NCI-H526 (cell line): ENCODE results near the gene QSOX2.

Experiments
- DNase-seq, 2 experiments: peaks; one replicate each; lab custom pipeline; 2025; lab: John Stamatoyannopoulos, UW

Gene QSOX2

DNA sequence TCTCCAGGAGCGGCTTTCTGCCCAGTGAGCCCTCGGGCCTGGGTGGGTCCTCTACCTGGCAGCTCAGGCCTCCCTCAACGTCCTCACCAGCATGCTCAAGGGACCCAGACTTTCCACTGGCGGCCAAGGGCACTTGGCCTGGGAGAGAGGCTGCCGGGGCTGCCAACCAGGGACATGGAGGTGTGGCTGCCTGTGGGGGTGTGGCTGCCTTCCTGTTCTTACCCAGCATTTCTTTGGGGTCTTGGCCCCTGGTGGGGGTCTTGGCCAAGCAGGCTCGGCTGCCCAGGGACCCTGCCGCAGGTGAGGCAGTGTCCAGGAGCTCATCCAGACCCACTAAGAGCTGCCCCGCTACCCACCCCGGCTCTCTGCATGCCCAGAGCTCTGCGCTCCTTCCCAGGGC is 7.2 kb upstream of the QSOX2 start:
- DNase-seq = no peak

DNA sequence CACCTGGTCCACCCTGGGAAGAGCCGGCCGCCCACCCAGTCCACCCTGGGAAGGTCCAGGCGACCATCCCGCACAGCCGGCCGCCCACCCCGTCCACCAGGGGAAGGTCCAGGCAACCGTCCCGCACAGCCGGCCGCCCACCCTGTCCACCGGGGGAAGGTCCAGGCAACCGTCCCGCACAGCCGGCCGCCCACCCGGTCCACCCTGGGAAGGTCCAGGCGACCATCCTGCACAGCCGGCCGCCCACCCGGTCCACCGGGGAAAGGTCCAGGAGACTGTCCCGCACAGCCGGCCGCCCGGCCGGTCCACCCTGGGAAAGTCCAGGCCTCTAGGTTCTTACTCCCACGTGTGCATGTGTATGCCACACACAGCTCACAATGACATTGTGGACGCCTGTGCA is 6.7 kb upstream of the QSOX2 start:
- DNase-seq = no peak

DNA sequence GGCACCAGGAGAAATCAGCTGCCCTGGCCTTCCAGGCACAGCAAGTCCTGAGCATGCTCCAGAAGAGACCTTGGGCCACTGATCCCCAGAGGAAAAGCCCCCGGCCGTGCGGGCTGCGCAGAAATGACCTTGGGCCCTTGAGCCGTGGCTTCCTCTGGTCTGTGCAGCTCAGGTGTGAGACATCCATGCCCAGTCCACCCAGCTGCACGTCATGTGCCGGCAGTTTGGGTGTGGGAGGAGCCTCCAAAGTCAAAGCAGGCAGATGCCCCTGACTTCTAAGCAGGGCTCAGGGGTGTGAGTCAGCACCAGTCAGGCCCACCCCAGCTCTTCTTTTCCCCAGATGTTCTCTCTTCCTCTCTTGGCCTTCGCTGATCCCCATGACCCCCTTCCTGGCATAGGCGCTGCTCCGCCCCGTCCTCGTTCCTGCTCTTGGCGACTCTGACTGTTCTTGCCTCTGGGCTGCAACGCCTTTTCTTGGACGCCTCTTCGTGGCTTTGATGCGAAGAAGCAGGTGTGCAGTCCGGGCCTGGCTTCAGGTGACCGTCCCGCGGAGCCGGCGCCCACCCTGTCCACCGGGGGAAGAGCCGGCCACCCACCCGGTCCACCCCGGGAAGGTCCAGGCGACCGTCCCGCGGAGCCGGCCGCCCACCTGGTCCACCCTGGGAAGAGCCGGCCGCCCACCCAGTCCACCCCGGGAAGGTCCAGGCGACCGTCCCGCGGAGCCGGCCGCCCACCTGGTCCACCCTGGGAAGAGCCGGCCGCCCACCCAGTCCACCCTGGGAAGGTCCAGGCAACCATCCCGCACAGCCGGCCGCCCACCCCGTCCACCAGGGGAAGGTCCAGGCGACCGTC is 5.9 kb upstream of the QSOX2 start:
- DNase-seq = no peak

DNA sequence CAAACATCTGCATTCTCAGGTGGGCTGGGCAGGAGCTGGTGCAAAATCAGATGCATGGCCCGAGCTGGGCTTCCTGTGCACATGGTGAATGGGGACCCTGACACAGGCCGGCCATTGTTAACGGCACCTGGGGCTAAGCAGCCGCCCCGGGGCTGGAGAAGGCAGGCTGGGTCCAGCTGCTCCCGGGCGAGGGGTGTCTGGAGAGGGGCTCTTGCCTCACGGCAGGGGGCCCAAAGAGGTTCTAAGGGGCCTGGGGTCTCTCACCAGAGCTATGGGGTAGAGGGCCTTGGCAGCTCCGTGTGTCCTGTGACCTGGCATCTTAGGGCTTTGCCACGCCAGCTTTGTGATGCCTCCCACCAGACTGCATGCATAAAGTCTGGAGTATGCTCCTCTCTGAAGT is 5.1 kb upstream of the QSOX2 start:
- no peak for DNase-seq

DNA sequence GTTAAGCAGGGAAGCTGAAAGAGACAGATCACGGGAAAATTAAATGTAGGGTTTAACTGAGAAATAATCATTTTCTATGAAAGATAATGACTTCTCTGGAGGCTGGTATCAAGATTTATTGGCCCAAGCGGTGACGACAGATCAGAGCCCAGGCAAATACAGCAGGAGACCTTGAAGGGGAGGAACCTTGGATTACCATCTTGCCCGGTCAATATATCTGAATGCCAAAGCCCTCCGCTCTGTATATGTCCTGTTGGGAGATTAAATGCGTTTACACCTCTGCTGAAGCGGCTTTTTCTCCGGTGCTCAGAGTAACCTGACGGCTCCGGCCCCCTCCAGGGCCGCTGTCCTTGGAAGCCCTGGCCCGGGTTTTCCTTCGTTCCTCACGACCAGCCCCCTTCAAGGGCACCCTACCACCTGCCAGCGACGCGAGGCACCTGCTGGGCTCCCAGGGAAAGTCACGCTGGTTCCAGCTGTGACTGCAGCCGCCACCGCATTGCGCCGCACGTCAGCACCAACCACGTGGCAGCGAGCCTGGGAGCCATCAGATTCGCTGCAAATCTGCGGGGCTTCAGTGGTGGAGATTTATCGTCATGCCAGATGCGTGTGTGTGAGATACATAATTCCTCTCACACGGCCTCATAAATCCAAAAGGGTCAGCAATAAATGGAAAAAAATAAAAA is 4.4 kb upstream of the QSOX2 start:
- no peak for DNase-seq

DNA sequence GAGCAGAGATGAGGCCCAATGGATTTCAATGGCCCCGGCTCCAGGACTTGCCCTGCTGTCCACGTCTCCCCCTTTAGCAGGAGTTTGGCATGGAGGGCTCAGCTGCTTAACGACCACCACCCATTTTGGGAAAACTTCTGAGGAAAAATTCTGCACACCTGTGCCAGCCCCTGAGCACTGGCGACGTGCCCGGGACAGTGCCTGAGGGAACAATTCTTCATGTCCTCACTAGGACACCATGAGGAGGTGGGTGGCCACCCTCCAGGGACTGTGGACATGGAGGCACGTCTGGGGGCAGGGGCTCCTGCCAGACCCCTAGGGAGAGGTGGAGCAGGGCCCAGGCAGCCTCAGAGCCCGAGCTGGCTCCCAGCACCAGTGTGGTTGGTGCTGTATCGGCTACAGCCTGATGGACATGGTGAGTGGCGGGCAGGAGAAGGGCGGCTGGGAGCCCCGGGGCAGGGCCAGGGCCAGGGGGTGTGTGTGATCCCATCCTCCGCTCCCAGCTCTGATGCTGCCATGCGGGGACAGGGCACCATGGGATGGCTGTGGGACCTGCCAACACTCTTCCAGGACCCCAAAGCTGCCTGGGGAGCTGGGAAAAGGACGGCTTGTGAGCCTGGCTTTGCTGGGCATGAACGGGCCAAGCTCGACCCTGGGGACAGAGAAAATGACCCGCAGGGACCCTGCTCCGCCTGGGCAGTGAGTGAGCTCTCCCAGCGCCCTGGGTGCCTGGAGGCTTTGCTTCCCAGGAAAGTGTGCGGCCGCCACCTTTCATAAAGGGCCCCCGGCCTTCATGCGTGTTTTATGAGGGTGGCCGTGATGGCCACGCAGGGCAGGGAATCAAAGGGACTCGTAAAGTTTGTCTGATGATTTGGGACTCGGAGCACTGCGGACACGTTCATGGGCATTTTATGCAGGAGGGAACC is 3.6 kb upstream of the QSOX2 start:
- no peak for DNase-seq

DNA sequence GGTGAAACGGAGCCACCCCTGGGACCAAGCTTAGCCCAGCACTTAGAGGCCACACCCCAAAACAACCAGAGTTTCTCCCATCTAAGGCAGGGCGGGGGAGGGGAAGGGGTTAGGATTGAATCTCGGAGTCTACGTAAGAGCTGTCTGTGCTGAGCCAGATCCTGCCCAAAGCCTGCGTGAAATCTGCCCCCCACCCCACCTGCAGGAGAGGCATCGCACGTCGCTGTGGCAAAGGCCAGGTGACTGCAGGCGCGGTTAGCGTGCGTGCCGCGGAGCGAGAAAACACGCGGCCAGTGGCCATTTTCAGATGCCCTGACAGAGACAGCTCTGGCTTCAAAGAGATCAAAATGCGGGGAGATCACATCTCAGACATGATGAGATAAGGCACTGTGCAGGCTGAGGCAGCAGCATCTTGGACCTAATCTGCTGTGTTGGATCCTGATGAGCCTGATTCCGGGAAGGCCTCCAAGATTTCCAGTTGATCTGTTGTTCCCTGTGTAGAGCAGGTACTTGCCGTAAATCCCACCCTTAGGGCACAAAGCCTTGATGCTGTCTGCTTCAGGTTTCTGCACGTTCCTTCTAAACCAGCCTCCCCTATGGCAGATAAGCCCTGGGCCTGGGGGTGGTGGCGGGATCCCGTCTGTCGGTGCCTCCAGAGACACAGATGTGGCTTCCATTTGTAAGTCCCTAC is 2.5 kb upstream of the QSOX2 start:
- DNase-seq = no peak

DNA sequence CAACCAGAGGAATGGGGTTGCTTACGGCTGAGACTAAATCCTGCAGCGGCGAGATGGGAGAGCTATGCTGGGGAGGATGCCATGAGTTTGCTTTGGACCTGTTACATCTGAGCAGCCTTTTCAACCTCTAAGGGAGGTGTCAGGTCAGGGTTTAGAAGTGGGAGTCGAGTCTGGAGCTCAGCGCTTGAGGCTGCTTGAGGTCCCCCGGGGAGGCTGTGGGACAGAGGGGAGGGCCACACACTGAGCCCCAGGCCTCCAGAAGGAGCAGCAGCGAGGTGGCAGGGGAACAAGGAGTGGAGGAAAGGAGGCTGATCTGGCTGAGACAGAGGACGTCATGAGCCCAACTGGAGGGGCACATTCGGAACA is 1.9 kb upstream of the QSOX2 start:
- DNase-seq = no peak

DNA sequence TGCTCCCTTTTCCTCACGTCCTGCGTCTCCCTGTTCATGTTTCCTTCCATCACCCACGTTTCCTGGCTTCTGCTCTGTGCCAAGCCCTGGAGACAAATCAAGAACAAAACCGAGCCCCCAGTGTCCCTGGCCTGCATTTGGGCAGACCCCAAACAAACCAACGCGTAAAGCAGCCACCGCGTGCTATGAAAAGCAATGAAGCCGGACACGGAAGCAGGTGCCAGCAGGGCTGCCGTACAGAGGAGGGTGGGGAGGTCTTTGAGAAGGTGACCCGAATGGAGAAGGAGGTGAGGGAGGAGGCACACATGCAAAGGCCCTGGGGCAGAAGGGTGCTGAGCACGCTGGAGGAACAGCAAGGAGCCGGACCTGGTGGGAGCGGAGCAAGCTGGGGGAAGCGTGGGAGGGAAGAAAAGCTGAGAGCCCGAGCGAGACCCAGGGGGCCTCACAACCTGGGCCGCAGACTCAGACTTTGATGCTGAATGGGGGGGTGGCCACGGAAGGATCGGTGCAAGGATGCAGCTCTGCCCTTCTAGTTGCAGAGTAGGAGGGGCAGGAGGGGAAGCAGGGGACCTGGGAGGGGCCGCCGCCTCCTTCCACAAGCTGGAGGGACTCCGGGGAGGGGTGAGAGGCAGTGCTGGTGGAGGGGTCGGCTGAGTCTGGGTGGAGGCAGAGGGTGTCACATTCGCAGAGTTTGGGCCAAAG is 1.4 kb upstream of the QSOX2 start:
- no peak for DNase-seq

DNA sequence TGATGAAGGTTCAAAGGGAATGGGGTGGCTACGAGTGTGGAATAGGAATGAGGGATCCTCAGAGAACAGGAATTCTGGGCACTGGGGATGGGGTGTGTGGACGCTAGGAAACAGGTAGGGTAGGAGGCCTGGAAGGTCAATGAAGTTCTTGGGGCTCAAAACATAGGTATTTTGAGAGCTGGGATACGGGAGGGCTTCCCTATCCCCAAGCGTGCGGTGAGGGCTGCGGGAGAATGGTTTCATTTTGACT is 718 bp downstream of the QSOX2 start:
- DNase-seq = no peak

DNA sequence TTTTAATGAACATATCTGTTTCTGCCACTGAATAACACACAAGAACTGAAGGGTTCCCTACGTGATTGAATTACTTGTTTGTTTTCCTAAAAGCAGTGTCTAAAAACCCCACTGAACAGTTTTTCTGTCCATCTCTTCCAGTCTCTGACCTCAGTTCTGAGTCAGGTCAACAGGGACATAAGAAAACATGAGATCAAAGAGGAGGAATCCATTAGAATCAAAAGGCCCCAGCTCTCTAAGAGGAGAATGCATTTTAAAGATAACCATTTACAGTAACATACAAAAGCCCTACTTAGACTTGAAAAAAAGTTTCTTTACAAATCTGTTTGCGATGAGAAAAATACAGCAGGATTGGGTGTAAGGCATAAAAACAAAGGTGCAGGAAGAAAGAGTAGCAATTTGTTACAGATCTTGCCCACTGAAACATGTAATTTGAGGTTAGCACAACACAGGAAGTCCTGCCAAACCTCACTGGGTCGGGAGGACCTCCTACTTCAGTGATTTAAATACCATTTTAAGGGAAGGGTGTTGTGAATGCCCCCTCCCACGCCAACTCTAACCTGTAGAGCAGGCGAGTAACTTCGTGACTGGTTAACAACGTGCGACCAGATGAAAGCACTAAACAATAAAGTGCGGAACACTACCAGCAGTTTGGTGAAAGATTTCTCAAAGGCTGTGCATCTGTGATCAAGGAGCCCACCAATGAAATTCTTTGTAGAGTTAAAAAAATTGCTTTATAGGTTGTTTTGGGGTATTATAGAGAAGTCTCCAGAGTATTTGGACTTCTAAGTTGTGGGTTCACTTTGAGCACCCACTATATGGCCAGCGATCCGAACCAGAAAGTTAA is 1.3 kb downstream of the QSOX2 start:
- no peak for DNase-seq

DNA sequence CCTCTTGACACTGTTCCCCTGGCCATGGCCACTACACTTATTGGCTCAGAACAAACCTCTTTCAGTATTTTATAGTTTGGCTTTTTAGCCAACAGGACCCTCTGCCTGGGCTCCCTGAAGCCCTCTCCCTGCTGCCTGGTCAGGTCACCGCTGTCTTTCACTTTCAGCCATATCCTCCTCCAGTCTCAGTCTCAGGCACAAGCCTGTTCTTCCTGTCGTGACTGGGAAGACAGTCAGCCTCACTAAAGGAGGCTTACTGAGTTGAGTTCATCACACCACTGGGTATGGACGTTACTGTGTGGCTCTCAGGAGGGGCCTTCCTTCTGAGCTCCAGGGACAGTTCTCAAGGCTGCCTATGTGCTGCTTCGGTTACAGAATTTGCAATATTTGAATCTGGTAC is 2.0 kb downstream of the QSOX2 start:
- no peak for DNase-seq

DNA sequence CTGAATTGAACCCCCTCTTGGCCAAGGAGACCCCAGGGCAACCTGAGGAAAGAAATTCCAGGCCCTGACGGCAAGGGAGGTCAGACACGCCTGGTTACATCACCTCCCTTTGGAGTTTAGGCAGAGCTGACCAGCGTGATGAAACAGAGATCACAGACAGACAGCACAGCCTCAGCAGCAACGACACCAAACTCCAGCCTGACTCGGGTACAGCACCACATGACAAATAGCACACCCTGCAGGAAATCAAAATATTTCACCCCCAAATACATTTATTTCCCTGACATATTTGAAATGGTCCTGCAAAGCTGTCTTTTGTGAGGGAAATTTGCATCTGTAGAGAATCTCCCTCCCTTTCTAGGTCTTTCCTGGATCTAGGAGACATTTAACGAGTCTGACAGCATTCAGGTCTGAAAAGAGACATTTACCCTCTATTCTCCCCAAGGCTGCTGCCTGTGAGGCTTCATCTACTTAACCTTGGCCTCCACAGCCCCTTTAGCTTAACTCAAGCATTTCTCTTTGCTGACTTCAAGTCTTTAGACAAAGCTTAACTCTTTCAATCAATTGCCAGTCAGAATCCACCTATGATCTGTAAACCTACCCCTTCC is 2.6 kb downstream of the QSOX2 start:
- DNase-seq = no peak

DNA sequence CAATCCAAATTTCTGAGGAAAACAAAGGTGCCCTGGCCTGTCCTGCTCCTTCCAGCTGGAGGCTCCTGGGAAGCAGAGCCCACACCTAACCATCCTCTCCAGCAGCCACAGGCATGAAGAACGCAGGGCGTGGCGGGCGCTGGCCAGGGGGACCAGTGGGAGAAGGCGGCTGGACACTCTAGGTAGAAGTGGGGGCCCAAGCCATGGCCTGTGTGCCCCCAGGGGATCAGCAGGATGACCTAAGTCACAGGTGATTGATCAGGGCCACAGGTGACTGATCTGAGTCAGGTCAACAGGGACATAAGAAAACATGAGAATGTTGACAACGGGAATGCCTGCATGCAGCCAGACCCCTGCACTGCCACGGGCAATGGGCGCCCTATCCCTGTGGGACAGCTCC is 3.4 kb downstream of the QSOX2 start:
- DNase-seq = no peak

DNA sequence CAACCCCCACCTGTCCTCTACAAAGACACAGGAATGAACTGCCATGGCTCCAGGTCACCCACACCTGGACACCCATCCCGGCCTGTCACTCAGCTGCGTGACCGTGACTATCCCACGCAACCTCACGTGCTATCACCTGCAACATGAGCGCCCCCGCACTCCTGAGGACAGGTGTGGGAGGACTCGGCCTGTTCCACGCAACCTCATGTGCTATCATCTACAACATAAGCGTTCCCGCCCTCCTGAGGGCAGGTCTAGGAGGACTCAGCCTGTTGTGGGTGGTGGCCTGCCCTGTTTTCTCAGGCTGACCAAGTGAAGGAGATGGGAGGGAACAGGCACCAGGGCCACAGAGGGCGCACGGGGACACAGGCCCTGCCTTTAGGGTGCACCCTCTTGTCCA is 4.1 kb downstream of the QSOX2 start:
- DNase-seq = no peak

DNA sequence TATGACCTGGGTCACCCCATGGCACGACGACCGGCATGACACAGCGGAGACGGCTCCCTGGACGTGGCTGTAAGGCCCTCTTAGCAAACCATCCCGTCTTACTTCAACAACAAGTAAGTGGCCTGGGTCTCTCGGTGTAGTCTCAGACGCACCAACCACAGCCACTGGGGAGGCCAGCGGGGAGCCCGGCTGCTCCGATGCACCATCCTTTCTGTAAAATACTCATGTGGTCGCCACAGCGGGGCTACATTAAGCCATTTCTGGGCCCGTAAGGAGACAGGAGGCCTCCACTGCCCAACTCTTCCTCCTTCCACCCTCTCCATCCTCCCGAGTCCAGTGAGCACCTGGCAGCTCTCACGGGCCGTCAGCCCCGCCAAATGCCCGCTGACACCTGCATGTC is 4.7 kb downstream of the QSOX2 start:
- DNase-seq = no peak

DNA sequence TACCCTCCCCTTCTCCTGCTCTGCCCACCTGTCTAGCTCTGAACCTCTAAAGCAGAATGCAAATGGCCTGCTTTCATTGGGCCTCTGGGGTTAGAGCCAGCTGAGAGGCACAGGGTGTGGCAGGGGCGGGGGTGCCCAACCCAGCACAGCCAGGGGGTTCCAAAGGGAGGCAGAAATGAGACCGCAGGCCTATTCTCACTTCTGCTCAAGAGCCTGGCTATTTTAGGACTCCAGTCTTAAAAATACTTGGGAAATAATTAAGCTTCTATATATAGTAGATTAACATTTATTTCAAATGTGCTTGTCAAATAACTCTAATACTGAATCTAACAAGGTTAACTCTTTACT is 5.7 kb downstream of the QSOX2 start:
- DNase-seq = peak in 1 of 2 experiments; percentile 88

DNA sequence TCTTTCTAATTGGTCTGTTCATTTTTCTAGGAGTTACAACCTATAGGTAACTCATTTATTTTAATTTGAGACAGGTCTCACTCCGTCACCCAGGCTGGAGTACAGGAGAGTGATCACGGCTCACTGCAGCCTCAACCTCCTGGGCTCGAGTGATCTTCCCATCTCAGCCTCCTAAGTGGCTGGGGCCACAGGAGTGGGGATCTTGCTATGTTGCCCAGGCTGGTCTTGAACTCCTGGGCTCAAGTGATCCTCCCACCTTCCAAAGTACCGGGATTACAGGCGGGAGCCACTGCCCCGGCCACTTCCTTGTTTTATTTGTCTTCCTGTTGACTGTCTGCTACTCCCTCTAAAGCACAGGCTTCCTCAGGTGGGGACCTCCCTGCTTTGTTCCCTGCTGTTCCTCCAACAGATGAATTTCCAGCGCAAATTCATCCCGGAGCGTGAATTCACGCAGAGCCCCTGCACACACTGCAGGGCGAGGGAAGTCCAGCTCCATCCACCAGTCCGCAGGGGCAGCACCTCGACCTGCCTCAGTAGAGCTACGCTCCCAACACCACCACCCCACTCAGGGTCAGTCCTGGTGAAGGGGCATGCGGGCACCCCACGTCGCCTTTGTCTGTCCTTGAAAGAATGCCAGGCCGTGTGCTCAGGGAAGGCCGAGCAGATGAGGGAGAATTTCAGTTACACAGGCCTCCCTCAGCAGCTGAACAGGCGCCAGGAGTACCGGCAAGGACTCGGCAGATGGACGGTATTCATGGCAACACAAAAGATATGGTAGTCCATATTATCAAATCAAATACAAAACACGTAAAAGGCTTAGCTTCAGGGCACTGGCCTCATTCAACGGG is 6.3 kb downstream of the QSOX2 start:
- DNase-seq = peak in 1 of 2 experiments; percentile 75

DNA sequence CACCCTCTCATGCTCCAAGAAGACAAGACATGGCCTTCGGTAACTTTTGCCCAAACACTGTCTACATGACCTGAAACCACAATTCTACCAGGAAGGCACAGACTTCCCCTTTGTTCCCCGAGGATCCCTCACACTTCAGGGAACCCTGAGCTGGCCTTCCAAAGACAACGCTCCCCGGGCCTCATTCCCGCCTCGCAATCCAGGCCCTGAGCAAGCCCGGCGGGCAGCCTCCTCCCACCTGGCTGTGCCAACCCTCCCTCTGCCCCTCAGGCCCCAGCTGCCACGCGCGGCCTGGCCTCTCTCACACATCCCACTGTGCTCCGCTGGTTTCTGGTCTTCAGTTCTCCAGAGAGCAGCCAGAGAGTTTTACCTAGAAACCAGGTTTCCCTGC is 7.3 kb downstream of the QSOX2 start:
- no peak for DNase-seq
